Measurements from ENCODE around the gene PIAS4. TPM values are rescaled to one million over a fixed set of nuclear protein-coding genes. Genes with fewer than 3 reads are reported as not detected.

The PIAS4 gene
- total and polyA plus RNA-seq, 2 of the 13 experiments (the other 11 are each of a cell fraction or from before 2014, with no cell fraction given), result 9.0 to 20.1 TPM

GRCh38 chr19:4032436-4032835, 24.9 kb downstream of the PIAS4 start (continued):
- TF ChIP-seq U2AF1 (optimal IDR thresholded peaks at IDR 0.05; ENCODE audit: low read depth, low read length) (no peak), GPN1 (CRISPR knock-in tag; IDR thresholded peaks at IDR 0.05; ENCODE audit: borderline replicate concordance) (no peak), DMAP1 (CRISPR knock-in tag; IDR thresholded peaks at IDR 0.05) (no peak), ZBTB38 (CRISPR knock-in tag; IDR thresholded peaks at IDR 0.05) (peak; percentile 47; the same call in 1 of the 2 replicates)
- TF ChIP-seq, protein P1, sequence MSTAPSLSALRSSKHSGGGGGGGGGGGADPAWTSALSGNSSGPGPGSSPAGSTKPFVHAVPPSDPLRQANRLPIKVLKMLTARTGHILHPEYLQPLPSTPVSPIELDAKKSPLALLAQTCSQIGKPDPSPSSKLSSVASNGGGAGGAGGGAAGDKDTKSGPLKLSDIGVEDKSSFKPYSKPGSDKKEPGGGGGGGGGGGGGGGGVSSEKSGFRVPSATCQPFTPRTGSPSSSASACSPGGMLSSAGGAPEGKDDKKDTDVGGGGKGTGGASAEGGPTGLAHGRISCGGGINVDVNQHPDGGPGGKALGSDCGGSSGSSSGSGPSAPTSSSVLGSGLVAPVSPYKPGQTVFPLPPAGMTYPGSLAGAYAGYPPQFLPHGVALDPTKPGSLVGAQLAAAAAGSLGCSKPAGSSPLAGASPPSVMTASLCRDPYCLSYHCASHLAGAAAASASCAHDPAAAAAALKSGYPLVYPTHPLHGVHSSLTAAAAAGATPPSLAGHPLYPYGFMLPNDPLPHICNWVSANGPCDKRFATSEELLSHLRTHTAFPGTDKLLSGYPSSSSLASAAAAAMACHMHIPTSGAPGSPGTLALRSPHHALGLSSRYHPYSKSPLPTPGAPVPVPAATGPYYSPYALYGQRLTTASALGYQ (CRISPR knock-in tag; IDR thresholded peaks at IDR 0.05), result no peak

- in situ Hi-C loops (cut with HindIII; ENCODE audit: extremely low pct_ligation_motif_present, low pct_unique_long_range_greater_than_20kb), result no loop called here
- no TSS peak for BruUV-seq (replicated peaks)
- DNase-seq (ENCODE audit: low spot score) (no peak), FAIRE-seq (no peak), ATAC-seq (no peak)
- CTCF ChIA-PET (ENCODE audit: low intra/inter-chr PET ratio, low total read pairs), result no interaction called here
- Histone ChIP-seq H3K36me3 (replicated peaks in 1 of 2; ENCODE audit: control insufficient read depth in 1 of 2, insufficient read depth in 2 of 2, low read length in 2 of 2) (peaks cover 17 to 31% of the 10 kb centered on the region in 2 experiments; a peak in 4 of 5 replicates), H3K79me2 (ENCODE audit: insufficient read depth, low read length) (no peaks in the 10 kb centered on the region), H3K27ac (ENCODE audit: extremely low read length, insufficient read depth, low read length) (no peak overlapping the region), H4K20me1 (ENCODE audit: insufficient read depth, low read length) (no peaks in the 10 kb centered on the region), H2AFZ (ENCODE audit: low read length) (no peak overlapping the region), H3K4me3 (replicated peaks in 1 of 3; ENCODE audit: insufficient read depth in 1 of 3, low read depth in 2 of 3, low read length in 3 of 3) (no peak overlapping the region), H3K9me3 (ENCODE audit: low read length) (no peaks in the 10 kb centered on the region), H3K4me2 (ENCODE audit: low read depth, low read length) (no peak overlapping the region), H3K27me3 (ENCODE audit: control insufficient read depth in 1 of 2, insufficient read depth in 2 of 2, low read length in 2 of 2) (no peaks in the 10 kb centered on the region), H3K4me1 (ENCODE audit: insufficient read depth, low read length) (no peaks in the 10 kb centered on the region), H3K9ac (ENCODE audit: insufficient read depth, low read depth, low read length) (no peak overlapping the region)
- 96% methylated on average over 24 of the region's 63 CpGs for WGBS (ENCODE audit: low lambda C conversion rate)
- TF ChIP-seq GATAD1 (CRISPR knock-in tag; IDR thresholded peaks at IDR 0.05), result no peak
- TF ChIP-seq AGO2 (optimal IDR thresholded peaks at IDR 0.05; ENCODE audit: low read depth, low read length), result peak; percentile 22
- TF ChIP-seq, protein P2, sequence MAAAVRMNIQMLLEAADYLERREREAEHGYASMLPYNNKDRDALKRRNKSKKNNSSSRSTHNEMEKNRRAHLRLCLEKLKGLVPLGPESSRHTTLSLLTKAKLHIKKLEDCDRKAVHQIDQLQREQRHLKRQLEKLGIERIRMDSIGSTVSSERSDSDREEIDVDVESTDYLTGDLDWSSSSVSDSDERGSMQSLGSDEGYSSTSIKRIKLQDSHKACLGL (CRISPR knock-in tag; IDR thresholded peaks at IDR 0.05), result no peak
- 0 out of 2 replicates have a peak, but pooled peaks have one; percentile 20 for TF ChIP-seq RBFOX2 (IDR thresholded peaks at IDR 0.05; ENCODE audit: low read depth, low read length)
- POLR2A ChIA-PET, result interaction anchor here (2.4 kb wide), 1 partner anchor 19 kb away, joined by 5 read pairs; no protein-coding TSS in a partner anchor
- intact Hi-C loops (cut with micrococcal nuclease; ENCODE audit: unreplicated experiment), result no loop called here
Observed at GRCh38 chr19:4033028-4033956, 25.8 kb downstream of the PIAS4 start.

Data from HepG2 (cell line).